Tibial artery (tissue), 4 donors: Measurements from ENCODE around the gene MAP2K5.

Source experiments
- DNase-seq, 2 donors: peaks; one replicate each; pipeline ENCODE4 v3.0.0-alpha.2; 2019
- H3K27ac ChIP-seq, 2 donors: fragments of 200-600 bp; sonication (generic) in 1 of 2; 1 replicate in 1 of 2; 2 replicates in 1 of 2; pipeline ENCODE4 v1.5.1; 2018 to 2019; ENCODE audit warnings: mild to moderate bottlenecking in 1 of 2
- H3K27me3 ChIP-seq, 2 donors: fragments of 200-600 bp; sonication (generic) in 1 of 2; one replicate each; pipeline versions ENCODE4 v1.5.1 to v1.6.0; 2016 to 2019
- H3K36me3 ChIP-seq, 3 donors: fragments of 200-600 bp; sonication (generic) in 2 of 3; one replicate each; pipeline ENCODE4 v1.5.1; 2016 to 2019; ENCODE audit warnings: mild to moderate bottlenecking in 2 of 3
- H3K4me1 ChIP-seq, 4 donors: fragments of 200-600 bp; sonication (generic) in 2 of 4; 1 replicate in 3 of 4; 2 replicates in 1 of 4; pipeline ENCODE4 v1.5.1; 2016 to 2019
- H3K4me3 ChIP-seq, 2 donors: fragments of 200-600 bp; sonication (generic) in 1 of 2; 1 replicate in 1 of 2; 2 replicates in 1 of 2; pipeline ENCODE4 v1.5.1; 2018 to 2019; ENCODE audit warnings: mild to moderate bottlenecking in 2 of 2
- H3K9me3 ChIP-seq, 3 donors: fragments of 200-600 bp; sonication (generic) in 1 of 3; one replicate each; pipeline ENCODE4 v1.5.1; 2016 to 2019
- CTCF ChIP-seq, 2 experiments: fragments of 200-600 bp in 1 of 2; fragments of 450-650 bp in 1 of 2; IDR thresholded peaks; one replicate each; pipeline ENCODE4 v1.5.1; 2017 to 2019; ENCODE audit warnings: antibody characterized with exemption in 2 of 2, mild to moderate bottlenecking in 1 of 2, moderate library complexity in 1 of 2
- intact Hi-C: fragments of 100-400 bp; cut with DNase I; formaldehyde crosslinking; loops from one replicate; pipeline ENCODE4 v1.15.0; 2023; ENCODE audit warnings: low total_unique reads

Gene MAP2K5

GRCh38 chr15:67587754-67588153, 45.3 kb downstream of the MAP2K5 start:
- Histone ChIP-seq H3K4me1 (no peaks in the 10 kb centered on the region), H3K27me3 (no peaks in the 10 kb centered on the region), H3K9me3 (no peaks in the 10 kb centered on the region), H3K27ac (no peak overlapping the region), H3K36me3 (peaks cover 7 to 44% (median 22%) of the 10 kb centered on the region in 3 donors), H3K4me3 (no peak overlapping the region)
- intact Hi-C loops = no loop called here
- TF ChIP-seq CTCF (IDR thresholded peaks at IDR 0.05) = no peak
- DNase-seq = no peak

GRCh38 chr15:67590191-67590590, 47.7 kb downstream of the MAP2K5 start:
- H3K4me3 ChIP-seq = no peak overlapping the region
- H3K9me3 ChIP-seq = no peaks in the 10 kb centered on the region
- DNase-seq = no peak
- H3K36me3 ChIP-seq = peaks cover 11 to 57% (median 34%) of the 10 kb centered on the region in 3 donors
- H3K4me1 ChIP-seq = no peaks in the 10 kb centered on the region
- H3K27ac ChIP-seq = no peak overlapping the region
- intact Hi-C loops = no loop called here
- TF ChIP-seq CTCF (IDR thresholded peaks at IDR 0.05) = no peak
- H3K27me3 ChIP-seq = no peaks in the 10 kb centered on the region

- H3K27ac ChIP-seq = no peak overlapping the region
- H3K9me3 ChIP-seq = no peaks in the 10 kb centered on the region
- intact Hi-C loops = no loop called here
- DNase-seq = no peak
- peaks cover 11 to 50% (median 26%) of the 10 kb centered on the region in 3 donors for H3K36me3 ChIP-seq
- peaks cover 0 to 8% (median 0%) of the 10 kb centered on the region in 4 donors for H3K4me1 ChIP-seq
- TF ChIP-seq CTCF (IDR thresholded peaks at IDR 0.05) = no peak
- H3K4me3 ChIP-seq = no peak overlapping the region
- H3K27me3 ChIP-seq = no peaks in the 10 kb centered on the region
These were observed 49.7 kb downstream of the MAP2K5 start for GRCh38 chr15:67592245-67592644.

GRCh38 chr15:67593562-67593961, 51.1 kb downstream of the MAP2K5 start:
- peaks cover 0 to 8% (median 0%) of the 10 kb centered on the region in 4 donors for H3K4me1 ChIP-seq
- no peak for DNase-seq
- H3K27ac ChIP-seq = no peak overlapping the region
- peaks cover 3 to 43% (median 19%) of the 10 kb centered on the region in 3 donors for H3K36me3 ChIP-seq
- H3K27me3 ChIP-seq = no peaks in the 10 kb centered on the region
- H3K9me3 ChIP-seq = no peaks in the 10 kb centered on the region
- H3K4me3 ChIP-seq = no peak overlapping the region
- no peak for TF ChIP-seq CTCF (IDR thresholded peaks at IDR 0.05)
- intact Hi-C loops = no loop called here

- intact Hi-C loops = no loop called here
- peaks cover 0 to 8% (median 0%) of the 10 kb centered on the region in 4 donors for H3K4me1 ChIP-seq
- H3K27me3 ChIP-seq = no peaks in the 10 kb centered on the region
- H3K27ac ChIP-seq = no peak overlapping the region
- no peak overlapping the region for H3K4me3 ChIP-seq
- H3K9me3 ChIP-seq = no peaks in the 10 kb centered on the region
- DNase-seq = no peak
- TF ChIP-seq CTCF (IDR thresholded peaks at IDR 0.05) = no peak
- peaks cover 3 to 34% (median 19%) of the 10 kb centered on the region in 3 donors for H3K36me3 ChIP-seq
These were observed 52.3 kb downstream of the MAP2K5 start for GRCh38 chr15:67594770-67595169.

GRCh38 chr15:67595572-67595971, 53.1 kb downstream of the MAP2K5 start:
- Histone ChIP-seq H3K36me3 (peaks cover 4 to 34% (median 19%) of the 10 kb centered on the region in 3 donors), H3K9me3 (no peaks in the 10 kb centered on the region), H3K27ac (no peak overlapping the region), H3K4me3 (no peak overlapping the region), H3K4me1 (peaks cover 0 to 8% (median 0%) of the 10 kb centered on the region in 4 donors), H3K27me3 (no peaks in the 10 kb centered on the region)
- TF ChIP-seq CTCF (IDR thresholded peaks at IDR 0.05) = no peak
- intact Hi-C loops = no loop called here
- DNase-seq = no peak
